ENCODE data around the gene UBAC2. TPM values are rescaled to one million over a fixed set of nuclear protein-coding genes. Genes with fewer than 3 reads are reported as not detected.

The UBAC2 gene
- total RNA-seq, 4 donors from 2014 or later = 67.3 to 111 (median 93.8) TPM

- TF ChIP-seq POLR2AphosphoS5 (IDR thresholded peaks at IDR 0.05) (no peak), CTCF (IDR thresholded peaks at IDR 0.05) (no peak)
- H3K4me1 ChIP-seq = no peaks in the 10 kb centered on the region
- peaks cover 18% of the 10 kb centered on the region for H3K36me3 ChIP-seq
- no peaks in the 10 kb centered on the region for H3K9me3 ChIP-seq
- 86% methylated on average over 2 of the region's 2 CpGs for WGBS
- DNase-seq (ENCODE audit: low spot score in 2 of 2) = no peak
- H3K27me3 ChIP-seq = no peaks in the 10 kb centered on the region
- H3K27ac ChIP-seq = no peak overlapping the region
- no peak overlapping the region for H3K4me3 ChIP-seq
Observed at GRCh38 chr13:99375738-99376080, 175.1 kb downstream of the UBAC2 start.

- 89% methylated on average over 6 of the region's 6 CpGs for WGBS
- H3K27ac ChIP-seq = no peak overlapping the region
- TF ChIP-seq POLR2AphosphoS5 (IDR thresholded peaks at IDR 0.05) = no peak
- TF ChIP-seq CTCF (IDR thresholded peaks at IDR 0.05) = no peak
- TF ChIP-seq EP300 (IDR thresholded peaks at IDR 0.05) = no peak
- no peak for TF ChIP-seq POLR2A (IDR thresholded peaks at IDR 0.05)
Observed at GRCh38 chr13:99376132-99376531, 175.5 kb downstream of the UBAC2 start.

GRCh38 chr13:99376924-99377323 is 176.3 kb downstream of the UBAC2 start:
- Histone ChIP-seq H3K9me3 (no peaks in the 10 kb centered on the region), H3K36me3 (peaks cover 17% of the 10 kb centered on the region), H3K4me1 (no peaks in the 10 kb centered on the region), H3K4me3 (no peak overlapping the region), H3K27ac (no peak overlapping the region), H3K27me3 (no peaks in the 10 kb centered on the region)
- 94% methylated on average over 8 of the region's 9 CpGs for WGBS
- no peak for TF ChIP-seq EP300 (IDR thresholded peaks at IDR 0.05)
- TF ChIP-seq CTCF (IDR thresholded peaks at IDR 0.05) = no peak
- no peak for TF ChIP-seq POLR2AphosphoS5 (IDR thresholded peaks at IDR 0.05)
- no peak for TF ChIP-seq POLR2A (IDR thresholded peaks at IDR 0.05)
- no peak for DNase-seq (ENCODE audit: low spot score in 2 of 2)

More at GRCh38 chr13:99376132-99376531, 175.5 kb downstream of the UBAC2 start:
- Histone ChIP-seq H3K9me3 (no peaks in the 10 kb centered on the region), H3K4me1 (no peaks in the 10 kb centered on the region), H3K27me3 (no peaks in the 10 kb centered on the region), H3K4me3 (no peak overlapping the region), H3K36me3 (peaks cover 18% of the 10 kb centered on the region)
- DNase-seq (ENCODE audit: low spot score in 2 of 2) = no peak

- 93% methylated on average over 8 of the region's 8 CpGs for WGBS
- H3K36me3 ChIP-seq = peaks cover 12% of the 10 kb centered on the region
Observed at GRCh38 chr13:99377641-99378040, 177.0 kb downstream of the UBAC2 start.

More at GRCh38 chr13:99377641-99378040, 177.0 kb downstream of the UBAC2 start:
- DNase-seq (ENCODE audit: low spot score in 2 of 2) = no peak
- H3K9me3 ChIP-seq = no peaks in the 10 kb centered on the region
- no peaks in the 10 kb centered on the region for H3K27me3 ChIP-seq
- peaks cover 5% of the 10 kb centered on the region for H3K4me1 ChIP-seq
- no peak overlapping the region for H3K4me3 ChIP-seq
- TF ChIP-seq POLR2AphosphoS5 (IDR thresholded peaks at IDR 0.05) = no peak
- TF ChIP-seq POLR2A (IDR thresholded peaks at IDR 0.05) = no peak
- no peak for TF ChIP-seq CTCF (IDR thresholded peaks at IDR 0.05)
- no peak for TF ChIP-seq EP300 (IDR thresholded peaks at IDR 0.05)
- H3K27ac ChIP-seq = no peak overlapping the region

All from suprapubic skin (tissue), 4 donors.